A549 (cell line): ENCODE results near the gene DBH.

Source experiments
- EP300 ChIP-seq, 2 experiments: fragments of >200 bp; sonication (Bioruptor Twin); formaldehyde crosslinking; IDR thresholded peaks; 2 replicates in 1 of 2; 3 replicates in 1 of 2; pipeline ENCODE4 v1.6.1; 2016 to 2017
- HOXB5 ChIP-seq: fragments of 250-450 bp; sonication (Bioruptor Pico); IDR thresholded peaks from 2 replicates; pipeline ENCODE4 v1.5.0; 2020; ENCODE audit warnings: mild to moderate bottlenecking, moderate library complexity
- ZC3H11A ChIP-seq: fragments of 450-650 bp; IDR thresholded peaks from 2 replicates; pipeline ENCODE4 v1.6.1; 2014; ENCODE audit warnings: antibody characterized with exemption, mild to moderate bottlenecking

DNA sequence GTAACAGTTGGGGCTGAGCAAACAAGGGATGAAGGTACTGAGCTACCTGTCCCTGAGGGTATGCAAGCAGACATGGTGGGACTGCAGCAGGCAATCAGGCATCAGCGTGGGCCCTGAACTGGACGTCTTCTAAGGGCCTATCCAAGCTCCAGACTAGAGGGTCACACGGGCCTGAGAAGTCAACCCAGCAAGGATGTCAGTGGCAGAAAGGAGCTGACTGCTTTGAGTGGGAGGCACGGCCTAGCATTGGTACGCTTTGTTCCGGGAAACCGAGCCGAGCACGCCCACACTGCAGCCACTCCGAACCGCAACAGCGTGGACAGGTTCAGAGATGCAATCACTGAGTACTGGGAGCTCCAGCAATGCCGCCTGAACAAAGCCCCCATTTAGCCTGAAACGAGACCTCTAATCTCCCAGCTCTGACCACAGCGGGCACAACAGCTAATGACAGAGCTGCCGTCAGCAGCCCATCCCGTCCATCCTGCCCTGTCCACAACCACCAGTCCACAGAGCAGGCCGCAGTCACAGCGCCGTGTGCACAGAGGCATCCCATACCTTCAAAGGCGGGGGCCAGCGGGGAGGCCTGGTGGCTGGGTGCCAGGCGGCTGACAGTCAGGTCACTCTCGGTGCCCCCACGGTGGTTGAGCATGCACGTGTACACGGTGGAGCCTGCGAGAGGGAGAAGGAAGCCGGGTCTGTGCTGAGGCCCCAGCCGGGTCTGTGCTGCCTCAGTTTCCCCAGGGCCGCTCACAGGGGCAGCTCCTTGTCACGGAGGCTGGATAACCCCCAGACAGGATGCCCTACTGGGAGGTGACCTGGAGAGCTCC is 57.8 kb downstream of the DBH start:
- TF ChIP-seq EP300 (IDR thresholded peaks at IDR 0.05) (no peak), ZC3H11A (no peak), HOXB5 (CRISPR knock-in tag) (no peak)
